Ascending aorta (tissue), 2 donors: ENCODE measurements around the gene MPEG1. TPM values are rescaled to one million over a fixed set of nuclear protein-coding genes. Genes with fewer than 3 reads are reported as not detected.

ENCODE experiments used
- DNase-seq, 2 donors: peaks; one replicate each; pipeline ENCODE4 v3.0.0-alpha.2; 2019; ENCODE audit warnings: low spot score in 2 of 2
- H3K27ac ChIP-seq, 2 donors: fragments of 200-600 bp; sonication (generic); one replicate each; pipeline ENCODE4 v1.5.1; 2016 to 2017; ENCODE audit warnings: mild to moderate bottlenecking in 1 of 2
- H3K27me3 ChIP-seq: fragments of 200-600 bp; sonication (generic); one replicate; pipeline ENCODE4 v1.5.1; 2017
- H3K36me3 ChIP-seq, 2 donors: fragments of 200-600 bp; sonication (generic); one replicate each; pipeline ENCODE4 v1.5.1; 2016
- H3K4me1 ChIP-seq, 2 donors: fragments of 200-600 bp; sonication (generic); one replicate each; pipeline ENCODE4 v1.5.1; 2016 to 2017; ENCODE audit warnings: mild to moderate bottlenecking in 1 of 2
- H3K4me3 ChIP-seq, 2 donors: fragments of 200-600 bp; sonication (generic); one replicate each; pipeline ENCODE4 v1.5.1; 2016 to 2017; ENCODE audit warnings: mild to moderate bottlenecking in 1 of 2
- H3K9me3 ChIP-seq, 2 donors: fragments of 200-600 bp; sonication (generic); one replicate each; pipeline ENCODE4 v1.5.1; 2016
- intact Hi-C: fragments of 100-400 bp; cut with DNase I; formaldehyde crosslinking; loops from one replicate; pipeline ENCODE4 v1.15.1; 2023
- total RNA-seq: library from RNA; depleted of rRNA; stranded (reverse); fragments of >200 nt; gene quantifications from one replicate; pipeline ENCODE4 v1.1.0, GENCODE V29; 2016
- TF ChIP-seq, protein P1 (sequence below), 3 experiments: fragments of 200-600 bp in 2 of 3; fragments of 450-650 bp in 1 of 3; sonication (generic) in 2 of 3; IDR thresholded peaks; one replicate each; pipeline ENCODE4 v1.5.1; 2016 to 2019; ENCODE audit warnings: antibody characterized with exemption in 3 of 3, mild to moderate bottlenecking in 1 of 3, moderate library complexity in 1 of 3

Gene MPEG1
- total RNA-seq, 1 donor from 2014 or later: 14.5 TPM

DNA sequence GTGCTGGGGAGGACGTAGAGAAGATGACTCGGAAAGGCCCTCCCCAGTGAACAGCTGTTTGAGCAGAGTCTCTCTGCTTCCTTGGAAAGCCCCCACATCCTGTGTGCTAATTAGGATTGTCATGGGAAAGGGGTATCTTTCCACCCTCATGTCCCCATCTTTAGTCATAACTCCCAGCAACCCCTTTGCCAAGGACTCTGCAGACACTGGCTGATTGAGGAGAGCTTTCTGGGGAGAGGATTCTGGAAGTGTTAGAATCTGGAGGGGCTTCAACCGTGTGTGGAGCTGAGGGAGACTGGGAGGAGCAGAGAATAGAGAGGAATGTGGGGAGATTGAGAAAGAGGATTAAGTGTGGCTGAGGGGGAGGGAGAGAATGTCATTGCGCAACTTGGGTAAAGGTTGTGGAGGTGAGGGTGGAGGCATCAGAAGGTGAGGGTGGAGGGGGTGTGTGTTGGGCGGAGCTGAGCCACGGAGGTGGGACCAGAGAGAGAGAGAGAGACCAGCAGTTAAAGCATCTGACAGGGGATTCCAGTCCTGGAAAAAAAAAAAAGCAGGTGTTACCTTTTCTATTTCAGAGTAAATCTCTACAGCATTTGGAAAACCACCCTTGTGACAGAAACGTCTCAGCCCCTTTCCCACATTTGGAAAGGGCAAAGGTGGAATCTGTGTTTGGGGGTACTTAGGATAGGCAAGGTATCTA, 38.6 kb downstream of the MPEG1 start:
- peak overlapping the region; percentile 1 to 27 for H3K27ac ChIP-seq
- peak overlapping the region in 1 of 2 donors; percentile 91 for H3K4me3 ChIP-seq

DNA sequence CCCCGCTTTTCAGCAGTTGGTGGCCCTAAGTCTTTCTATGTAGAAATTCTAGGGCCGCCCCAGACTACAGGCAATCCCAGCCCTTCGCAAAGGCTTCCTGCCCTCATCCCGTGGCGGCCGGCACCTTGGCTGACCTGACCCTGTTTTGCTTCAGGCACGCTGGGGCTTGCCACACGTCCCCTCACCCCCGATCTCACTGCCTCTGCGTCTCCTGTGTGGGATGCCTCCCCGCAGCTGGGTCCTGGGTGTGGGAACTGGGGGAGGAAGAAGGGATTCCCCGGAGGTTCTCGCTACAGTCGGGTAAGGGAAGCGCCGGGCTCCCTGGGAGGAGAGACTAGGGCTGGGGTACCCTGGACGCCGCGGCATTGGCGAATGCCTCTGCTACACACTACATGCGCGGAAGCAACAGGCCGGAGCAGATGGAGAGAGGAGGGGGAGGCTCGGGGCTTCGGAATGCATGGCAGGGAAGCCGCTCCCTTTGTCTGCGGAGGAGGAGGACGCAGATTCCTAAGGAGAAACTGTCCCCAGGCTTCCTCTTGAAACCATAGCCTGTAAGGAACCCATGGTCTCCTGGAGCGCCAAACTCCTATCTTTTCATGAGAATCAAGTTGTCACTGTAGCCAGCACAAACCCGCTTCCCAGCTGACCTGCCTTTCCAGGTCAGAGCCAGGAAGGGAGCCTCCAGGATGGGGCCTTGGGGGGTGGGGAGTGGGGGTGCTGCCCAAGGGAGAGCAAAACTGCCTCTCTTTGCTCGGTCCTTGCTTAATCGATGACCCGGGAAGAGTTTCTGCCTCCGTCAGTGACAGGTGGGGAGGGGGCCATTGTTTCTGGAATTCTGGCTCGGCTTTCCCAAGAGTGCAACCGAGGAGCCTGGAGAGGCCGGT, 39.4 kb downstream of the MPEG1 start:
- Histone ChIP-seq H3K27me3 (no peaks in the 10 kb centered on the region), H3K36me3 (no peaks in the 10 kb centered on the region), H3K4me1 (peaks cover 0 to 2% of the 10 kb centered on the region in 2 donors), H3K27ac (peak overlapping the region; percentile 1 to 27), H3K4me3 (peak overlapping the region; percentile 69 to 91), H3K9me3 (no peaks in the 10 kb centered on the region)
- no peak for DNase-seq
- TF ChIP-seq, protein P1, sequence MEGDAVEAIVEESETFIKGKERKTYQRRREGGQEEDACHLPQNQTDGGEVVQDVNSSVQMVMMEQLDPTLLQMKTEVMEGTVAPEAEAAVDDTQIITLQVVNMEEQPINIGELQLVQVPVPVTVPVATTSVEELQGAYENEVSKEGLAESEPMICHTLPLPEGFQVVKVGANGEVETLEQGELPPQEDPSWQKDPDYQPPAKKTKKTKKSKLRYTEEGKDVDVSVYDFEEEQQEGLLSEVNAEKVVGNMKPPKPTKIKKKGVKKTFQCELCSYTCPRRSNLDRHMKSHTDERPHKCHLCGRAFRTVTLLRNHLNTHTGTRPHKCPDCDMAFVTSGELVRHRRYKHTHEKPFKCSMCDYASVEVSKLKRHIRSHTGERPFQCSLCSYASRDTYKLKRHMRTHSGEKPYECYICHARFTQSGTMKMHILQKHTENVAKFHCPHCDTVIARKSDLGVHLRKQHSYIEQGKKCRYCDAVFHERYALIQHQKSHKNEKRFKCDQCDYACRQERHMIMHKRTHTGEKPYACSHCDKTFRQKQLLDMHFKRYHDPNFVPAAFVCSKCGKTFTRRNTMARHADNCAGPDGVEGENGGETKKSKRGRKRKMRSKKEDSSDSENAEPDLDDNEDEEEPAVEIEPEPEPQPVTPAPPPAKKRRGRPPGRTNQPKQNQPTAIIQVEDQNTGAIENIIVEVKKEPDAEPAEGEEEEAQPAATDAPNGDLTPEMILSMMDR (IDR thresholded peaks at IDR 0.05): no peak
- intact Hi-C loops: loop anchor here (2.0 kb wide), 1 partner anchor 31 kb away; the partner anchor contains the start of gene FAM111A

More for the DNA sequence above, 38.6 kb downstream of the MPEG1 start:
- H3K27me3 ChIP-seq: no peaks in the 10 kb centered on the region
- intact Hi-C loops: loop anchor here (2.0 kb wide), 1 partner anchor 31 kb away; the partner anchor contains the start of gene FAM111A
- TF ChIP-seq, protein P1 (IDR thresholded peaks at IDR 0.05): no peak
- DNase-seq: no peak
- H3K9me3 ChIP-seq: no peaks in the 10 kb centered on the region
- no peaks in the 10 kb centered on the region for H3K36me3 ChIP-seq
- H3K4me1 ChIP-seq: peaks cover 0 to 2% of the 10 kb centered on the region in 2 donors

DNA sequence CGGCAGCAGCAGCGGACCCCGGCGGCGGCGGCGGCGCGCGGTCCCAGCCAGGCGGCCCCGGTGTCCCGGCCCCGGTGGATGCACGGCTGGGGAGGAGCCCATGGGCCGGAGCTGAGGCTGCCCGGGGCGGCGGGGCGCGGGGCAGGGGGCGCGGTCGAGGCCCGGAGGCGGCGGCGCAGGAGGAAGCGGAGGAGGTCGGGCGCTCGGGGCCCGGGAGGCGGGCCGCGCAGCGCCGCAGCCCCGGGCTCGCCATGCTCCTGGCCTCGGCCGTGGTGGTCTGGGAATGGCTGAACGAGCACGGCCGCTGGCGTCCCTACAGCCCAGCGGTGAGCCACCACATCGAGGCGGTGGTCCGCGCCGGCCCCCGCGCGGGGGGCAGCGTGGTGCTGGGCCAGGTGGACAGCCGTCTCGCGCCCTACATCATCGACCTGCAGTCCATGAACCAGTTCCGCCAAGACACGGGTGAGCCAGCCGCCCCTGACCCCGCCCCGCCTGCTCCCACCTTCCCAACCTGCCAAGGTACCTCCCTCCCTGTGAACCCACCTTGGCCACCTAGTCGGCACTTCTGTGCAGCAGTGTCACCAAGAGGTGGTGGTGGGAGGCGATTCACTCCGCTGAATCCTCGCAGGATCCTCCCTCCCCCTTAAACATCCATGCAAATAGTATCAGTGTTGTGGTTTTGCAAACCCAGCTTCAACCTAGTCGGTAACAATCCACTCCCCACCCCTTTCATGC, 40.2 kb downstream of the MPEG1 start:
- peaks cover 0 to 2% of the 10 kb centered on the region in 2 donors for H3K4me1 ChIP-seq
- TF ChIP-seq, protein P1 (IDR thresholded peaks at IDR 0.05): no peak
- DNase-seq: no peak
- H3K9me3 ChIP-seq: no peaks in the 10 kb centered on the region
- peak overlapping the region; percentile 69 to 91 for H3K4me3 ChIP-seq
- peak overlapping the region; percentile 1 to 27 for H3K27ac ChIP-seq
- no peaks in the 10 kb centered on the region for H3K27me3 ChIP-seq
- intact Hi-C loops: loop anchor here (2.0 kb wide), 1 partner anchor 30 kb away; the partner anchor contains the start of gene FAM111A
- no peaks in the 10 kb centered on the region for H3K36me3 ChIP-seq

DNA sequence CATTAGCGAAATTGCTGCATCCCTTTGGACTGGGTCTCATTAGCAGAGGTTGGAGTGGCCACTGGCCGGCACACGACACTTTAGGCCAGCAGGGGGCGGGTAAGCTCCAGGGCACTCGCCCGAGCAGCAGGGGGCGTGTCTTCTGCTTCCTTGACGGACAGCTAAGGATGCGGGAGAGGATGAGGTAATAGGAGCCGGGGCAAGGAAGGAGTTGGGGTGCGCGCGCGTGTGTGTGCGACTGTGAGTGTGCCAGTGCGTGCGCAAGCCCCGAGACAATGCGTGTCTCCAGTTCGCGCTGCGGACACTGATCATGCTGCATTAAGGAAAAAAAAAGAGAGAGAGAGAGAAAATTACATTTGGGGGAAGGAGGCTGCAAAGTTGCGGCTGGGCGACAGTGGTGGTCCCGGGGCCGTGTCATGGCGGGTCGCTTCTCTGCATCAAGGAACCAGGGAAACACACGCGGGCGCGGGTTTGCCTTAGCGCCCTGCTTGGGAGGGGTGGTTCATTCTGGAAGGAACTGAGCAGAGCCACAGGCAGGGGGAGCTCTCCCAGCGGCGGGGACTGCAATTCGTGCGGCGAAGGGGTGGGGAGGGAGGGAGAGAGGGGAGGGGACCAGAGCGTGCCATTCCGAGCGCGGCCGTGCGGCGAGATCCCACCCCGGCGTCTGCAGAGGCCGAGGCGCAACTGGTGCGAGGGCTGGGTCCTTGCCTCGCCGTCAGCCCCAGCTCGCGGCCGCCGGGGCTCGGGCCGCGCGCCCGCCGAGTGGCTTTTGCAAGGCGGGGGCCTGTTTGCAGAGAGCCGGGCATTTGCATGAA, 41.0 kb downstream of the MPEG1 start, which contains the start of gene DTX4:
Gene DTX4, plus strand, starts transcription at position 625 of the 815 bp plus-strand sequence. CDS start 464 bp downstream, outside the sequence.
- intact Hi-C loops: loop anchor here (1.0 to 2.0 kb wide), 3 partner anchors 29 to 113 kb away; partner anchors contain the start of gene FAM111A
- no peaks in the 10 kb centered on the region for H3K27me3 ChIP-seq
- no peaks in the 10 kb centered on the region for H3K36me3 ChIP-seq
- peaks cover 0 to 2% of the 10 kb centered on the region in 2 donors for H3K4me1 ChIP-seq
- peak within 1 kb of the TSS; percentile 27 to 32 for H3K27ac ChIP-seq
- peak within 1 kb of the TSS; percentile 69 to 91 for H3K4me3 ChIP-seq
- H3K9me3 ChIP-seq: no peaks in the 10 kb centered on the region
- peak; percentile 74 to 97 for DNase-seq
- TF ChIP-seq, protein P1 (IDR thresholded peaks at IDR 0.05): peak; percentile 71 to 92 (median 72)
